Cerebellar nuclear complex (tissue), 1 donor: ENCODE measurements around the gene PER3.
"Not testable (repeated sequence)": the region's sequence is repeated elsewhere in the genome, so short reads cannot be mapped to it uniquely, and the experiment has no call there.

Source experiments
- DNase-seq, 2 experiments: peaks; one replicate each; lab custom pipeline; 2025; lab: John Stamatoyannopoulos, UW

Gene PER3

DNA sequence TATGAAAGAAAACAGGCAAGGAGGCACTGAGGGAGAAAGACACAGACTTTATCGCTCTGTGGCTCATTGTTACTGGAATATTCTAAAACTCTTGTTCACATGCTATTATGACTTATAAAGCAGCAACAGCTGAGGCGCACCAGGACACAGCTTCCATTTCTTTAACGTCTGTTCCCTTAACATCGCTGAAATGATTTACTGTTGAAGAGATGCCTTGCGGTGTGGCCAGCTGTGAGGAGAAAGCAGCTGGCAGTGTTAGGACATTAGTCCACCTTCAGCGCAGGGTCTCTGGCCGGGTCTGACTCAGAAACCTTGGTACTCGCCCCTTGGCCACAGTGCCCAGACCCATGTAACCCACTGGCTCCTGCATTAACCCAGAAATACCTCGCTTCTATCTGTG, 3.1 kb upstream of the PER3 start:
- DNase-seq = no peak

DNA sequence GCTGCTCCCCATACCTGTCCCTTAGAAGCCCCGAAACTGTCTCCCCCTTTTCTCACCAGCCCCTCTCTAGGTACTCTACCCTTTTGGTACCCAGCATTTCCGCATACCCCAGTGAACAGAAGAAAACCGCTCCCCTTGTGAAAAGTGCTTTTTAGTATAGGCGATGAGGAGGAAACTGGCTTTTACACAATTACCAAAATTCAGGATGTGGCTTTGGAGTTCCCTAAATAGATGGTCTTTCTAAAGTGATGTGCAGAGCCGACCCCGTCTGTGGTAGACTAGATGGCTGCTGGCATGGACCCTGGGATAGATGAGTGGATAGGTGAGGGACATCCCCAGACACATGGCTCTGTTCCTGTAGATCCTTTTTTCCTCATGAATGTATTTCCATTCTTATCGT, 2.6 kb upstream of the PER3 start:
- DNase-seq = no peak

DNA sequence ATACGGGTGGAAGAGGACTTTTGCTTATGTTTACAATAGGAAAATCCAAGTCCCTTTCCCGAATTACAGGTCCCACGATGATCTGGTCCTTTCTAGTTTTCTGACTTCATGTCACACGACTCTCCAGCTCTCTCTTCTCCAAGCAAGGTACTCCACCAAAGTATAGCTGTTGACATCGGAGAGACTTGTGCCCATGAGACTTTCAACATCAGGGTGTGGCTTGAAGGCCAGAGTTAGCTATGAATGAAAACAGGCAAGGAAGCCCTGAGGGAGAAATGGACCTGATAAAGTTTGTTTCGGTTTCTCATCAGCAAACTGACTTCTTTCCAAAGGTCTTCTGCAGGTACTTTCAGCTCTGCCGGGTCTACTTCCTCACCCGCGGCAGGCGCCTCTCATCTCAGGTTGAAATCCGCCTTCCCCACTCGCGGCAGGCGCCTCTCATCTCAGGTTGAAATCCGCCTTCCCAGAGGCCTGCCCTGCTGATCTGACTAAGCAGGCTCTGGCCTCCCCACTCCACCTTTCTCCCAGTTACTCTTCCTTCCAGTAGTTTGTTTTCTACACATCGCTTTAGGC, 2.1 kb upstream of the PER3 start:
- DNase-seq = no peak

DNA sequence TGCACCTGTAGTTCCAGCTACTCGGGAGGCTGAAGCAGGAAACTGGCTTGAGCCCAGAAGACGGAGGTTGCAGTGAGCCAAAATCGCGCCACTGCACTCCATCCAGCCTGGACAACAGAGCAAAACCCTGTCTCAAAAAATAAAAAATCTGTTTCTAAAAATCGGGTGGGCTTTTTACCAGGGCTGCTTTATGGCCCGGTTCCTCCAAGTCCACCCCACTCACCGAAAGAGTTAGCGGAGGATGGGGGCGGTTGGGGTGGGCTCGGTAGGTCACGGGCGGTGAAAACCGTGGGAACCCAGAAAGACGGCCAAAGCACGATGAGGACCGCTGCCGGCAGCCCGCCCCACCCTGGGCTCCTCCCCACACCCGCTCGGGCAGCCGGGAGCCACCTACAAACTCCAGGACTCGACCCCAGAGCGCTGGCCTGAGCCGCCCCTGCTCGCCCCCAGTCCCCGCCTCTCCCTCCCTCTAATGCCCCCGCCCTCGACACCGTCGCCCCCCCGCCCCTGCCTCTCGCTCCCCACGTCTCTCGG, 846 bp upstream of the PER3 start:
- DNase-seq = no peak

DNA sequence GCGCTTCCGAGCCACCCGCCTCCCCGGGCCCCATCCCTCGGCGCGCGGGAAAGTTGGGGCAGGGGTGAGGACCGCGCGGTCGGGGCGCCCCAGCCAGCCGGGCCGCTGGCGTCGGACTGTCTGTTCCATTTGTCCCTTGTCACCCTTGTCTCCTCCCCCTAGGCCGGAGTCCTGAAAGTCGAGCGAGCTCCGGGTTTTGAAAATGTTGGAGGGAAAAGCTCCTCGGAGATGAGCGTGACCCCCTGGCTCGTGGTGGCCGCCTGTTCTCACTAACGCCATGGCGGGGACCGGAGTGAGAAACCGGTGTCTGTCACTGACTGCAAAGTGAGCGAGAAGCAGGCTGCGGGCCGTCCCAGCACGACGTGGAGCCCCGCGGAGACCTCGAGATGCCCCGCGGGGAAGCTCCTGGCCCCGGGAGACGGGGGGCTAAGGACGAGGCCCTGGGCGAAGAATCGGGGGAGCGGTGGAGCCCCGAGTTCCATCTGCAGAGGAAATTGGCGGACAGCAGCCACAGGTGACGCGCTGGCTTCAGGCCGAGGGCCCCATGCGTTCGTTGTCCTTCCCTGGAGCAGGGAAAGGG, 491 bp downstream of the PER3 start:
- no peak for DNase-seq

DNA sequence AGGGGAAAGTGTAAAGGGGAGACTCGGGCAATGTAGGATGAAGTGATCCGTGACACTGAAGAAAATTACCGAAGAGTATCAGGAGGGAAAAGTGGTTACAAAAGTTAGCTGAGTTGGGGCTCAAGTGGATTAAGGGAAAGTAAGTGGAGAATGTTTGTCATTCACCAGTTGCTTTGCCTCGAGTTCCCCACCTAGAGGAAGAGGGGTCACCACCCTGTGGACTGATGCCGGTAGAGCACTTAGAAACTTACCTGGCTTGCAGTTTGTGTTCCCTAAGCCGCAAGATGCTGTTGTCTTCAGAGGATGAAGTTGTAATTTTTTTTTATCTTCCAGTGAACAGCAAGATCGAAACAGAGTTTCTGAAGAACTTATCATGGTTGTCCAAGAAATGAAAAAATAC, 1.0 kb downstream of the PER3 start:
- DNase-seq = no peak

DNA sequence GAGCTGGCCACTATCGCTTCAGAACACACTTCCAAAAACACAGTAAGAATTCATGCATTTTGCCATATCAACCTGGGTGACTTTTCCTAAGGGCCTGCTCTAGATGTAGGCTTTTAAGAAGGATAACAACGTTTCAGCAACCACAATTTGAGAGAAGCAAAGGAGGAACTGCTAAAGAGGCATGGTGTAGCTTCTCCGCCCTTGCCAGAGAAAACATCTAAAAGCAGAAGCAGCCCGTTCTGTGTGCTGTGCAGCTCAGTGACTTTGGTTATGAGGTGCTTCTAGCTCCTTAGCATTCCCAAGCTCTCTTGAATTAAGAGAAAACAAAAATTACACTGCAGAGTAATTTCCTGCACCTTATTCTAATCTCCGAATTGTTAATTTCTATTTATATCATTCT, 2.7 kb downstream of the PER3 start:
- no peak for DNase-seq

DNA sequence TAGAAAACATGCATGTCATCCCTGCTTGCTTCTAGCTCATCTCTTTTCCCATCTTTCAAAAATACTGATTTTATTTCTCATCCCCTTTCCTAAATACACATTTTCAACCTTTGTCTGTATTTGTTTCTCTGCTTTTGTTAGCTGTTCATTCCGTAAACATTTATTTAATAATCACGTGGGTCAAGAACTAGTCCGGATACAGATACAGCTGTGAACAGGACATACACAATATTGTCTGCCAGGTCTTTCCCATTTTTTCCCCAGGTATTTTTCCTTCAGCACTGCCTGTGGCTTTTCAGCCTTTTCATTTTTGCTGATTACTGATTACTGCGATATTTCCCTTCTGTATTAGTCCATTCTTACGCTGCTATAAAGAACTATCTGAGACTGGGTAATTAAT, 5.7 kb downstream of the PER3 start:
- DNase-seq = no peak

DNA sequence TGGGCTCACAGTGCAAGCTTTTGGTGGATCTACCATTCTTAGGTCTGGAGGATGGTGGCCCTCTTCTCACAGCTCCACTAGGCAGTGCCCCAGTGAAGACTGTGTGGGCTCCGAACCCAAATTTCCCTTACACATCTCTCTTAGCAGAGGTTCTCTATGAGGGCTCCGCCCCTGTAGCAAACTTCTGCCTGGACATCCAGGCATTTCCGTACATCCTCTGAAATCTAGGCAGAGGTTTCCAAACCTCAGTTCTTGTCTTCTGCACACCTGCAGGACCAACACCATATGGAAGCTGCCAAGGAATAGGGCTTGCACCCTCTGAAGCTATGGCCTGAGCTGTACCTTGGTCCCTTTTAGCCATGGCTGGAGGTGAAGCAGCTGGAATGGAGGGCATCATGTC, 6.9 kb downstream of the PER3 start:
- not testable (repeated sequence) for DNase-seq

DNA sequence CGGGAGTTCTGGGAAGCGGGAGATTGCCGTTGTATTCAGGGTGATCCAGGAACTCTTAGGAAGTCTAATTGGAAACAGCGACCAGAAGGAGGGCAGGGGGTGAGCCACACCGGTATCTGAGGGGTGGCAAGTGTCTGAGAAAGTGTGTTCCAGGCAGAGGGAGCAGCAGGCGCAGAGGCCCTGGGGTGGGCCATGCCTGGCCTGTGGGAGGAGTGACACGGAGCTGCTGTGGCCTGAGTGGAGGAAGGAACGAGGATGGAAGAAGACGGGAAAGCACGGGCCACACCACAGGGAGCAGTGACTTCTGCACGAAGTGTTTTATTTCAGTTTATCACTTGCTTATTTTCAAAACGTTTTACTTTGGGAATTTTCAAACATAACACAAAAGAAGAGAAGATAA, 11.3 kb downstream of the PER3 start:
- no peak for DNase-seq

DNA sequence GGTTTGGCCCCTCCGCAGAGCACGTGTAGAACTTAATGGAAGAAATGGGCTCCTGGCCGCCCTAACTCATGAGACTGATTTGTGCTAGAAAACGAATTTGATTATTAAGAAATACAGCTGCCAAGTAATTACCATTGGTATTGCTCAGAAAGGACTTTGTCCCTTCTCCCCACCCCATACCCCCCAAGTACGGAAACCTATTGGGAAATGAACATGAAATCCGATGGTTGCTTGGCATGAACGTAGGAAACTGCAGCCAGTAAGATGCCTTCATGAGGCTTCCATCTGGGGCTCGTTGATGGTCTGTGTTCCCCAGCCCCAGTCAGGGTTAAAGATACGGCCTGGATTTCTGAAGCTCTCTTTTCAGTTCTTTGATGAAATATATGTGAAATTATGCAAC, 21.4 kb downstream of the PER3 start:
- DNase-seq = no peak

DNA sequence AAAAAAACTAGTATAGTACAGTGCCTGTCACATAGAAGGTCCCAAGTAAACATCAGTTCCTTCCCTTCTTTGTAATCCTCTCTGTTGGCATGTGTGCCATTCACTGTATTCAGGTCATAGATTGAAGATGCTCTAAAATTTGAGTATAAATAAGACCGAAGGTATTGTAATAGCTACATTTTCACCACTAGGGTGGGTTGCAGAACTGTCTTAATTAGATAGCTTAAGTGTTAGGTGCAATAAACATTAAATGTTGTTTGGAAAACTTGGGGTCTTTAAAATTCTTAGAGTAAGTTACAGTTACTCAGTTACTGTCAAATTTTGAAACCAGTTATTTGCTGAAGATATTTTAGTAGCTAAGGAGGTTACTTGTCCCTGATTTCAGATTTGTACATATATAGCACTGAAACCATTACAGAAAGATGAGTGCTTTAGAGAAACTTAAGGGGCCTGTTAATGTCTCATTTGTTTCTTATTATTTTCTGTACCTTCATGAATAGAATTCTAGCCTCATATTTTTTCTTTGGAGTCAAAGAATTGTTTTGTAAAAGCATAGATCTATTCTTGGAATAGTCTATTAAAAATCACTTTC, 24.3 kb downstream of the PER3 start:
- DNase-seq = no peak

DNA sequence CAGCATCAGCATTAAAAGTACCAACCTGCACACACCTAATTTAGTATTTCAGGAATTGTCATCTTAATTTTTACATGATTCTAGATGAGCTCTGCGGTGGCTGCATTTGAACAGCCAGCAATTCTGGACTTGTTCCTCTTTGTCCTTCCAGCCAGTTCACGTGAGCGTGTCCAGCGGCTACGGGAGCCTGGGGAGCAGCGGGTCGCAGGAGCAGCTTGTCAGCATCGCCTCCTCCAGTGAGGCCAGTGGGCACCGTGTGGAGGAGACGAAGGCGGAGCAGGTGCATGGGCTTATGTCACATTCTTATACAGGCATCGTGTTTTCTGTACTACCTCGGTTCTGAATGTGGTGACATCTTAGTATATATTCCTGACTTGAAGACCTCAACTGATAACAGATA, 25.7 kb downstream of the PER3 start:
- DNase-seq = no peak

DNA sequence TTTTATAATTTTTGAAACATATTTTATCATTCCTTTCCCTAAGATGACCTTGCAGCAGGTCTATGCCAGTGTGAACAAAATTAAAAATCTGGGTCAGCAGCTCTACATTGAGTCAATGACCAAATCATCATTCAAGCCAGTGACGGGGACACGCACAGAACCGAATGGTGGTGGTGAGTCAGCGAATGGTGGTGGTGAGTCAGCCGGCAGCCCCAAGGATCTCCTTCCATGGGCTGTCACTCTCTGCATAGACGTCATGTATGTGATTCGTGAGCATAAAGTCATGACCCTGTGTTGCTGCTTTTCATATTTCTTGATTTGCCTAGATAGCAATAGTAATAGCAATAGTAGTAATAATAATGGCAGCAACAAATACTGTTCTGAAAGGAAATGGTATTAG, 26.3 kb downstream of the PER3 start:
- DNase-seq = no peak

DNA sequence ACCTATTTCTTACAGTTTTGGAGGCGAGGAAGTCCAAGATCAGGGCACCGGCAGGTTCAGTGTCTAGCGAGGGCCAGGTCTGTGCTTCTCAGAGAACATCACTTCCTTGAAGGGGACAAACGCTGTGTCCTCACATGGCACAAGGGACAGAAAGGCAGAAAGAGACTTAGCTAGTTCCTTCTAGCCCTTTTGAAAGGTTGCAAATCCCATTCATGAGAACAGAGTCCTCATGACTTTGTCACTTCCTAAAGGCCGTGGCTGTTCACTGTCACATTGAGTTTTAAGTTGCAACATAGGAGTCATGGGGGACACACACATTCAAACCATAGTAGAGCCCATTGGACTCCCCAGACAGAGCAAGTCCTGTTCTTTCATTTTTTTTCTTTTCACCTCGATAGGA, 27.4 kb downstream of the PER3 start:
- no peak for DNase-seq

DNA sequence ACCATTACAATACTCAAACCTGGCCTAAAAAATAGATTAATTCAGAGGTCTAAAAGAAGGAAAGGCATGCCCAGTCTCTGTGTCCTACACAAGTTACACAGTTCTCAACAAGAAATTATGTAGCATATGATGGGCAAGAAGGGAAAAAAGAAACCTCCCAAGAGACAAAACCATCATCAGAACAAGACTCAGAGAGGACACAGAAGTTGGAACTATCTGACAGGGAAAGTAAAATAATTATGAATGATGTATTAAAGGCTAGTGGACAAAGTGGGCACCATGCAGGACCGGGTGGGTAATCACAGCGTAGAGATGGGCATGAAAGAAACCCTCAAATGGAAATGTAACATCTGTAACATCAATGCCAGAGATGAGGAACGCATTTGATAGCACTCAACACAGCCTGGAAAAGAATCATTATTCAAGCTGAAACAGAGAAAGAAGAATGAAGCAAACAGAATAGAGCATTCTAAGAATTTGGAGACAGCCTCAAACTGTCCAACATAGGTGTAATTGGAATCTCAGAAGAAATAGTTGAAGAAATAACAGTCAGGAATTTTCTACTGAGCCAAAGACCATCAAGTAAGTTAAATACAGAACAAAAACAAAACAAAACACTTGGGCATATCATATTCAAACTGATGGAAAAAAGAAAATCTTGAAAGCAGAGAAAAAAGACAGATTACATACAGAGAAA, 29.7 kb downstream of the PER3 start:
- no peak for DNase-seq

DNA sequence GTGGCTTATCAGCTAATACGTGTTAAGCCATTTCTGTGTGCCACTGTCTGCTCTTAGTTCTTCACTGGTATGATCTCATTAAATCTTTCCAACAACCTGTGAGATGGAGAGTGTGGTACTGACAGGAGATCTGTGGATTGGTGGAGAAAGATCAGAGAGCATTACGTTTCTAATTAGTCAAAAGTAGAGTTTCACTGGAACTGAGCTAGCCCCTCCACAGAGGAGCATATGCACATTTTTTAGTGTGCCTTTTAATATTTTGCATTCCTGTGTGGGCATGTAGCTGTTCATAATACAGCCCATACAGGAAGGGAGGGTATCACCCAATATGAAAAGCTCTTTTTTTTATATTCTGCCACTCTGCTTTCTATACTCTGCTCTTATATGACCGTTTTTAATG, 37.2 kb downstream of the PER3 start:
- DNase-seq = no peak

DNA sequence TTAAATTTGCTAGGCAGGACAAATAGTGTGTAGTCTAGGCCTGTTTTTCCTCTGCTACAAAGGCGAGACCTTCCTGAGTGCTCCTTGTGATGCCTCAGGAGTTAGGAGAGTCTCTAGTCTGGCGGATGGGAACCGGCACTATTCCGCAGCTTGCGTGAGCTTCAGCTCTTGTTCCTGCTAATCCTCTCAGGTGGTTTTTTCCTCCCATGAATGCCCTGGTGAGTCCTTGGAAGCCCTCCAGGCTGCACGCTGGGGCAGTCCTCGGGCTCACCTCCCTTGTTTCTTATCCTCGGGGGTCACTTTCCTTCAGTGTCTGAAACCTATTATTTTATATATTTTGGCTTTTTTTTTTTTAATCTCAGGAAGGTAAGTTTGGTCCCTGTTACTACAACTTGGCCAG, 40.6 kb downstream of the PER3 start:
- no peak for DNase-seq

DNA sequence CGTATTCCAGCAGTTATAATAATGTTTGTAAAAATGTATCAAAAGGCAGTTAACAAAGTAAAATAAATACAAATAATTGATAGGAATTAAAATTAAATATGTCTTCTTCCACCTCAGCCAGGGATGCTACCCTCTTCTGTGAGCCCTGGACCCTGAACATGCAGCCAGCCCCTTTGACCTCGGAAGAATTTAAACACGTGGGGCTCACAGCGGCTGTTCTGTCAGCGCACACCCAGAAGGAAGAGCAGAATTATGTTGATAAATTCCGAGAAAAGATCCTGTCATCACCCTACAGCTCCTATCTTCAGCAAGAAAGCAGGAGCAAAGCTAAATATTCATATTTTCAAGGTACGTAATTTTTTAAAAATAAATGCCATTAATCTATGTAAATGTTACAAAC, 42.3 kb downstream of the PER3 start:
- no peak for DNase-seq

DNA sequence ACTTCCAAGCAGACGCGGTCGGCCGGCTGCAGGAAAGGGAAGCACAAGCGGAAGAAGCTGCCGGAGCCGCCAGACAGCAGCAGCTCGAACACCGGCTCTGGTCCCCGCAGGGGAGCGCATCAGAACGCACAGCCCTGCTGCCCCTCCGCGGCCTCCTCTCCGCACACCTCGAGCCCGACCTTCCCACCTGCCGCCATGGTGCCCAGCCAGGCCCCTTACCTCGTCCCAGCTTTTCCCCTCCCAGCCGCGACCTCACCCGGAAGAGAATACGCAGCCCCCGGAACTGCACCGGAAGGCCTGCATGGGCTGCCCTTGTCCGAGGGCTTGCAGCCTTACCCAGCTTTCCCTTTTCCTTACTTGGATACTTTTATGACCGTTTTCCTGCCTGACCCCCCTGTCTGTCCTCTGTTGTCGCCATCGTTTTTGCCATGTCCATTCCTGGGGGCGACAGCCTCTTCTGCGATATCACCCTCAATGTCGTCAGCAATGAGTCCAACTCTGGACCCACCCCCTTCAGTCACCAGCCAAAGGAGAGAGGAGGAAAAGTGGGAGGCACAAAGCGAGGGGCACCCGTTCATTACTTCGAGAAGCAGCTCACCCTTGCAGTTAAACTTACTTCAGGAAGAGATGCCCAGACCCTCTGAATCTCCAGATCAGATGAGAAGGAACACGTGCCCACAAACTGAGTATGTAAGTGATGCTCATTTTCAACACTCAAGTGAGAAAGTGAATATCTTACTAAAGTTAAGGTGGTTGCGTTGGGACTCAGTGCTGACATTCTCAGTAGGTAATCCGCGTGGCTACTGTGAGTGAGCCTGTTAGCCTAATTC, 43.2 kb downstream of the PER3 start:
- DNase-seq = no peak

DNA sequence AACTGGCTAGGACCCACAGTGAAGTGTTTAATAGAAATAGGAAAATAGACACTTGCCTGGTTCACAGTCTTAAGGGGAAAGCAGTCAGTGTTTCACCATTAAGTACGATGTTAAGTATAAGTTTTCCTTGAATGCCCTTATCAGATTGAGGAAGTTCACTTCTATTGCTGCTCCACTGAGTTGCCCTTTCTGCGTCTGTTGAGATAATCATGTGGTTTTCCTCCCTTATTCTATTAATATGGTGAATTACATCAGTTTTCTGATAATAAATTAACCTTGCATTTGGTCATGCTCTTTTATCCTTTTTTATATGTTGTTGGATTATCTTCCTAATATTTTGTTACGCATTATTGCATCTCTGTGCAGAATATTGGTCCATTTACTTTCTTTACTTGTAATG, 47.4 kb downstream of the PER3 start:
- DNase-seq = no peak

DNA sequence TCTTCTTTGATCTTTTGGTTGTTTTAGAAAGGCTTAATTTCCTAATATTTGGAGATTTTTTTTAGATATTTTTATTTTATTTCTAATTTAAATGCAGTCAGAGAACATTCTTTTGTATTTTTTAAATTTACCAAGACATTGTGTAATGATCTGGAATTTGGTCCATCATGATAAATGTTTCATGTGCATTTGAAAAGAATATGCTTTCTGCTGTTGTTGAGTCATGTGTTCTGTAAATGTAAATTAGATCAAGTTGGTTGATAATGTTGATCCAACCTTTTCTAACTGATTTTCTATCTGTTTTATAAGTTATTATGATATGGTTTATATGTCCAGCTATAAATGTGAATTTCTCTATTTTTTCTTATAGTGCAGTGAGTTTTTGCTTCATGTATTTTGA, 48.9 kb downstream of the PER3 start:
- no peak for DNase-seq
